CD4-positive, alpha-beta memory T cell (primary cell): ENCODE results near the gene CRYBA2. TPM values are rescaled to one million over a fixed set of nuclear protein-coding genes. Genes with fewer than 3 reads are reported as not detected.

ENCODE experiments used
- microRNA-seq: library from miRNA; unstranded; fragments of <30 nt; microRNA quantifications from one replicate; pipeline ENCODE4 v1.2.0, GENCODE V29; 2021; ENCODE audit warnings: borderline replicate concordance, borderline number of aligned reads, borderline microRNAs expressed, mixed read lengths
- polyA plus RNA-seq, 2 donors: library from polyadenylated mRNA; unstranded; fragments of 300-500 nt; fragmentation: Illumina TruSeq; gene quantifications; one replicate each; pipeline ENCODE4 v1.2.3, GENCODE V29; 2021
- total RNA-seq, 2 experiments: library from RNA; stranded (reverse); gene quantifications; one replicate each; pipeline ENCODE4 v1.2.3, GENCODE V29; 2021

Gene CRYBA2
- total and polyA plus RNA-seq, 4 experiments from 2014 or later: not detected

Small RNA genes lying within 50 kb of the gene (microRNA-seq; reads per million reads assigned to microRNA genes)
- 16.3 reads per million, percentile 49 among the genes with 10 or more reads in this experiment for gene MIR375

Other genes with a start within 250 kb of the CRYBA2 start
- 1 to 10 TPM; 7.2 to 8.1 TPM for gene CYP27A1, start 211.3 kb downstream of the CRYBA2 start, total RNA-seq
- gene CYP27A1, start 211.3 kb downstream of the CRYBA2 start, polyA plus RNA-seq: under 1 TPM in 1 of 2 donors, not detected in 1; 0.15 TPM
- gene PRKAG3, start 161.6 kb downstream of the CRYBA2 start, total RNA-seq: not detected
- not detected for gene PRKAG3, start 161.6 kb downstream of the CRYBA2 start, polyA plus RNA-seq
- gene WNT6, start 133.6 kb downstream of the CRYBA2 start, total RNA-seq: under 1 TPM in 1 of 2 experiments, not detected in 1; 0.26 TPM
- not detected for gene WNT6, start 133.6 kb downstream of the CRYBA2 start, polyA plus RNA-seq
- 10 to 100 TPM; 11.1 to 12.4 TPM for gene WNT10A, start 112.6 kb downstream of the CRYBA2 start, total RNA-seq
- gene WNT10A, start 112.6 kb downstream of the CRYBA2 start, polyA plus RNA-seq: 1 to 10 TPM; 7.6 to 8.1 TPM
- not detected for gene CDK5R2, start 33.8 kb downstream of the CRYBA2 start, total RNA-seq
- gene CDK5R2, start 33.8 kb downstream of the CRYBA2 start, polyA plus RNA-seq: not detected
- gene FEV, start 8.2 kb downstream of the CRYBA2 start, total RNA-seq: not detected
- gene FEV, start 8.2 kb downstream of the CRYBA2 start, polyA plus RNA-seq: not detected
- not detected for gene CFAP65, start 48.1 kb upstream of the CRYBA2 start, total RNA-seq
- gene CFAP65, start 48.1 kb upstream of the CRYBA2 start, polyA plus RNA-seq: not detected
- under 1 TPM in 1 of 2 experiments, not detected in 1; 0.17 TPM for gene IHH, start 67.5 kb upstream of the CRYBA2 start, total RNA-seq
- gene IHH, start 67.5 kb upstream of the CRYBA2 start, polyA plus RNA-seq: not detected
- gene NHEJ1, start 167.4 kb upstream of the CRYBA2 start, total RNA-seq: 10 to 100 TPM; 14.1 to 15.5 TPM
- gene NHEJ1, start 167.4 kb upstream of the CRYBA2 start, polyA plus RNA-seq: 10 to 100 TPM; 25.5 to 27.5 TPM
- 10 to 100 TPM; 11.8 to 12.1 TPM for gene SLC23A3, start 176.6 kb upstream of the CRYBA2 start, total RNA-seq
- not detected for gene SLC23A3, start 176.6 kb upstream of the CRYBA2 start, polyA plus RNA-seq
- 10 to 100 TPM; 79.3 to 83.3 TPM for gene CNPPD1, start 183.5 kb upstream of the CRYBA2 start, total RNA-seq
- gene CNPPD1, start 183.5 kb upstream of the CRYBA2 start, polyA plus RNA-seq: 10 to 100 TPM; 76.5 to 82.2 TPM
- 100 to 1,000 TPM; 123 to 128 TPM for gene RETREG2, start 184.9 kb upstream of the CRYBA2 start, total RNA-seq
- 10 to 100 TPM; 76.5 to 82.2 TPM for gene RETREG2, start 184.9 kb upstream of the CRYBA2 start, polyA plus RNA-seq
- gene ZFAND2B, start 213.4 kb upstream of the CRYBA2 start, total RNA-seq: 10 to 100 TPM; 73.3 to 79.8 TPM
- gene ZFAND2B, start 213.4 kb upstream of the CRYBA2 start, polyA plus RNA-seq: 10 to 100 TPM; 76.3 to 81.5 TPM
- gene ABCB6, start 225.5 kb upstream of the CRYBA2 start, total RNA-seq: 10 to 100 TPM; 10.7 to 11.1 TPM
- gene ABCB6, start 225.5 kb upstream of the CRYBA2 start, polyA plus RNA-seq: 1 to 10 TPM; 1.4 to 4.3 TPM
- gene ATG9A, start 236.2 kb upstream of the CRYBA2 start, total RNA-seq: 10 to 100 TPM; 48.7 to 53.0 TPM
- gene ATG9A, start 236.2 kb upstream of the CRYBA2 start, polyA plus RNA-seq: 10 to 100 TPM; 10.3 to 27.8 TPM
- 100 to 1,000 TPM; 244 to 260 TPM for gene ANKZF1, start 236.4 kb upstream of the CRYBA2 start, total RNA-seq
- gene ANKZF1, start 236.4 kb upstream of the CRYBA2 start, polyA plus RNA-seq: 10 to 100 TPM; 22.1 to 49.5 TPM